Immature natural killer cell (primary cell): ENCODE data around the gene TGFB1I1. TPM values are rescaled to one million over a fixed set of nuclear protein-coding genes. Genes with fewer than 3 reads are reported as not detected.
A peak's percentile ranks its signal among the peaks of the same experiment; 100 is the strongest.
"Not testable (repeated sequence)": the region's sequence is repeated elsewhere in the genome, so short reads cannot be mapped to it uniquely, and the experiment has no call there.

Source experiments
- DNase-seq, 3 donors: peaks; one replicate each; pipeline ENCODE4 v3.0.0; 2022; ENCODE audit warnings: mixed read lengths in 1 of 3
- H3K27ac Mint-ChIP-seq, 6 donors: one replicate each; pipeline ENCODE4 v1.8.0; 2020; ENCODE audit warnings: mixed read lengths in 6 of 6, mild to moderate bottlenecking in 5 of 6, inconsistent platforms in 4 of 6, moderate library complexity in 3 of 6
- H3K27me3 Mint-ChIP-seq, 3 donors: one replicate each; pipeline ENCODE4 v1.8.0; 2020 to 2021; ENCODE audit warnings: low read depth in 3 of 3, mild to moderate bottlenecking in 3 of 3, mixed read lengths in 3 of 3, moderate library complexity in 3 of 3, inconsistent platforms in 1 of 3
- H3K36me3 Mint-ChIP-seq, 3 donors: one replicate each; pipeline ENCODE4 v1.8.0; 2020; ENCODE audit warnings: mixed read lengths in 3 of 3, inconsistent platforms in 2 of 3, mild to moderate bottlenecking in 2 of 3
- H3K4me1 Mint-ChIP-seq, 2 donors: one replicate each; pipeline ENCODE4 v1.8.0; 2020; ENCODE audit warnings: inconsistent platforms in 2 of 2, mild to moderate bottlenecking in 2 of 2, mixed read lengths in 2 of 2, moderate library complexity in 1 of 2
- H3K4me3 Mint-ChIP-seq, 5 donors: one replicate each; pipeline ENCODE4 v1.8.0; 2020; ENCODE audit warnings: mild to moderate bottlenecking in 5 of 5, mixed read lengths in 5 of 5, inconsistent platforms in 3 of 5, moderate library complexity in 3 of 5
- H3K9me3 Mint-ChIP-seq, 6 donors: one replicate each; pipeline ENCODE4 v1.8.0; 2020; ENCODE audit warnings: mild to moderate bottlenecking in 6 of 6, mixed read lengths in 6 of 6, inconsistent platforms in 4 of 6, moderate library complexity in 3 of 6
- polyA plus RNA-seq, 3 donors: library from polyadenylated mRNA; unstranded; fragments of 300-500 nt; fragmentation: Illumina TruSeq; gene quantifications; one replicate each; pipeline ENCODE4 v1.2.3, GENCODE V29; 2021

TGFB1I1 gene
- polyA plus RNA-seq, 3 donors from 2014 or later: 0.32 to 0.53 TPM; not detected in 1

- Mint-ChIP-seq H3K36me3 (peaks cover 0 to 15% (median 0%) of the 10 kb centered on the region in 3 donors), H3K4me3 (peak overlapping the region; percentile 85 to 90 (median 88)), H3K9me3 (peaks cover 0 to 2% (median 0%) of the 10 kb centered on the region in 6 donors), H3K4me1 (peaks cover 10 to 12% of the 10 kb centered on the region in 2 donors), H3K27ac (no peak overlapping the region), H3K27me3 (peaks cover 4 to 8% (median 4%) of the 10 kb centered on the region in 3 donors)
- DNase-seq: no peak
Observed at GRCh38 chr16:31488468-31489297, 16.7 kb downstream of the TGFB1I1 start.

- Mint-ChIP-seq H3K27ac (peak overlapping the region in 1 of 6 donors; percentile 5), H3K36me3 (peaks cover 0 to 15% (median 0%) of the 10 kb centered on the region in 3 donors), H3K4me3 (peak overlapping the region in 3 of 5 donors; percentile 13 to 30 (median 15))
Observed at GRCh38 chr16:31489298-31489564, 17.3 kb downstream of the TGFB1I1 start.

DNA sequence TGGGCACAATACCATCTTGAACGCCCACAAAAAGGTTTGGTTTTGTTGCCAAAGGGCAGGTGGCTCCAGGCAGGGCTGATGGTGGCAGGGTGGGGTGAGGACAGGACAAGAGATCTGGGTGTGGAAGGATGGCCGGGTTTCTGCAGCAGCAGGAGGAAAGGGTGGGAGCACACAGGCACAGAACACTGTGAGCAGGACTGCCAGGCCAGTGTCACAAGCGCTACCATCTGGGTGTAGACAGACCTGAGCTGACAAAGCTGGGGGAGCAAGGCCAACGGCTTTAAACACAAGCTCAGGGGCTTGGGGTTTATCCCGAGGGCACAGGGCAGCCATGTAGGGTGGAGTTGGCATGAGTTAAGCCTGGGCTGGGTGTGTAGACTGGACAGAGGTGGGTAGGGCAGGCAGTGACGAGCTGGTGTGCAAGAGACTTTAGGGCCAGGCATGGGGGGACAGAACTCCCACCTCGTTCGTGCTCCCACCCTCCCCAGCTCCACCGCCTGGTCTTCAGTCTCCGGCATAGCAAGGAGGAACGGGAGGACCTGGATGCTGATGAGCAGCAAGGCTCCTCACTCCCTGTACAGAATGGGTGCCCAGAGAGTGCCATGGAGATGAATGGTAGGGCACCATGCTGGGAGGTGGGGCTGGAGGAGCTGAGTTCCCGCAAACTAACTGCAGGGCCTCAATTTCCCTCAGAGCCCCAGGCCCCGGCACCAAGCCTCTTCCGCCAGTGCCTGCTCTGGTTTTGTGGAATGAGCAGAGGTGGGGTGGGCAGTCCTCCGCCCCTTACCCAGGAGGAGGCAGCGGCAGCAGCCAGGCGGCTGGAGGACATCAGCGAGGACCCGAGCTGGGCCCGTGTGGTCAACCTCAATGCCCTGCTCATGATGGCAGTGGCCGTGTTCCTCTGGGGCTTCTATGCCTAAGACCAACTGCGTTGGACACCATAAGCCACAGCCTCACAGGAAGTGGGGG lies 17.9 kb downstream of the TGFB1I1 start:
- Mint-ChIP-seq H3K4me1 (peaks cover 10 to 12% of the 10 kb centered on the region in 2 donors), H3K27me3 (peaks cover 4 to 7% (median 4%) of the 10 kb centered on the region in 3 donors), H3K4me3 (peak overlapping the region; percentile 22 to 79 (median 56)), H3K9me3 (peaks cover 0 to 2% (median 0%) of the 10 kb centered on the region in 6 donors), H3K27ac (peak overlapping the region in 2 of 6 donors; percentile 5 to 8), H3K36me3 (peaks cover 0 to 15% (median 0%) of the 10 kb centered on the region in 3 donors)
- DNase-seq: no peak

More at GRCh38 chr16:31489298-31489564, 17.3 kb downstream of the TGFB1I1 start:
- peaks cover 4 to 7% (median 4%) of the 10 kb centered on the region in 3 donors for H3K27me3 Mint-ChIP-seq
- DNase-seq: no peak
- H3K9me3 Mint-ChIP-seq: peaks cover 0 to 2% (median 0%) of the 10 kb centered on the region in 6 donors
- peaks cover 10 to 12% of the 10 kb centered on the region in 2 donors for H3K4me1 Mint-ChIP-seq

DNA sequence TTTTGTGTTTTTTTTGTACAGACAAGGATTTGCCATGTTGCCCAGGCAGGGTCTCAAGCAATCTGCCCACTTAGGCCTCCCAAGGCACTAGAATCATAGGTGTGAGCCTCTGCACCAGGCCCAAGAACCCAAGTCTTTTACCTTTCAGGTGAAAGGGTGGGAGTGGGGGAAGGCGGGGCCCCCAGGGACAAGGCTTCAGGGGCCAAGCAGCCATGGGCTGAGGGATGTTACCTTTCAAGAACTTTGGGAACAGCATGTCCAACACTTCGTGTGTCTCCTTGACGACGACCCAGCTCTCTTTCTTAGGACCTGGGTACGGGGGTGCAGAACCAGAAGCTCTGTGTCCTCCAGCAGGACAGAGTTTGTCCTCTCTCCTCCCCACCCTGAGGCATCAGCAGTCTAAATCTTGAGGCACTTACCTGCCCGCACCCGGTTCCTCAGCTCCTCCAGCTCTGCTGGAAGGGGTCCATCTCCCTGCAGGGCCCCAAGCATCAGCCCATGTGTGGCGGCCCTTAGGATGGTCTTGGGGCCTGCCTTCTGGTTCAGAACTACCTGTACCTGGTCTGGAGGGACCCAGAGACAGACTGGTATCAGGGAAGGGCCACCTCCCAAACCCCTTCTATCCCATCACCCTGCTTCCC lies 19.9 kb downstream of the TGFB1I1 start:
- Mint-ChIP-seq H3K9me3 (peaks cover 0 to 2% (median 0%) of the 10 kb centered on the region in 6 donors), H3K27me3 (peaks cover 0 to 4% (median 2%) of the 10 kb centered on the region in 3 donors), H3K4me1 (peaks cover 10 to 12% of the 10 kb centered on the region in 2 donors), H3K36me3 (peaks cover 0 to 20% (median 0%) of the 10 kb centered on the region in 3 donors), H3K4me3 (no peak overlapping the region), H3K27ac (peak overlapping the region in 1 of 6 donors; percentile 21)
- no peak for DNase-seq

GRCh38 chr16:31493506-31494125 lies 21.7 kb downstream of the TGFB1I1 start:
- H3K4me1 Mint-ChIP-seq: peaks cover 5% of the 10 kb centered on the region in 2 donors
- DNase-seq: no peak
- no peak overlapping the region for H3K27ac Mint-ChIP-seq
- peaks cover 0 to 2% (median 0%) of the 10 kb centered on the region in 3 donors for H3K27me3 Mint-ChIP-seq
- no peak overlapping the region for H3K4me3 Mint-ChIP-seq
- no peaks in the 10 kb centered on the region for H3K9me3 Mint-ChIP-seq
- peaks cover 0 to 29% (median 1%) of the 10 kb centered on the region in 3 donors for H3K36me3 Mint-ChIP-seq

DNA sequence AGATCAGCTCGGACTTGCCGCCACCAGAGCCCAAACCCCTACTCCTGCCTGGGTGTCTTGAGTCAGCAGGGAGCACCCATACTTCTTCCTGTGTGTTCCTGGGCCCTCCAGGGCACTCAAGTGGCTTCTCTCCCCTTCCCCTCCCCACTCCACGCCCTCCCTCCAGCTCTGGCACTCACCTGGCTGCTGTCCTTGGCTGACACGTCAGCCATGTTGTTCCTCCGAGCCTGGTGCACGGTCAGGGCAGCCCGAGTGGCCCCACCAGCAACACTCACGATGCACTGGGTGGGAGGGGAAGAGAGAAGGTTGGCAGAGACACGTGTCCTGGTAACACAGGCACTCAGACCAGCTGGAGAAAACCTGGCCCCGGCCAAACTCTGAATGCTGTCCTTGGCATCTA lies 24.7 kb downstream of the TGFB1I1 start:
- Mint-ChIP-seq H3K4me1 (no peaks in the 10 kb centered on the region), H3K27me3 (no peaks in the 10 kb centered on the region), H3K4me3 (no peak overlapping the region), H3K27ac (no peak overlapping the region), H3K36me3 (peaks cover 0 to 27% (median 3%) of the 10 kb centered on the region in 3 donors), H3K9me3 (no peaks in the 10 kb centered on the region)
- no peak for DNase-seq

DNA sequence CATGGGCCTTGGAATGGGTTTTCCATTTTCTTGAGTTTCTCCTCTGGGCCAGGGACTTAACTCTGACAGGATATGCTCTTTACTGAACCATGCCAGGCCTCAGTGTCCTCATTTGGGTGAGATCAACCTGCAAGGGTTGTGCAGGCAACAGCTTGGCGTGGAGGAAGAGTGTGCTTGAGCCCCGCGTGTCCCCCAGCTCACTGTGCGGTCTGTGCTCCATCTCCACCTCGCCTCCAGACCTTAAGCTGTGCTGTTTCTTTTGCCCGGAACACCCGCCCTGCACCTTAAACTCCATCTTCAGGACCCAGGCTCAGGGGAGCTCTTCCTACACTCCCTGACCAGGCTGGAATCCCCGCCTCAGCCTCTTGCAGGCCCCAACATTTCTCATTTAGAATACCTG lies 26.5 kb downstream of the TGFB1I1 start:
- H3K27ac Mint-ChIP-seq: no peak overlapping the region
- H3K4me3 Mint-ChIP-seq: no peak overlapping the region
- peaks cover 0 to 17% (median 3%) of the 10 kb centered on the region in 3 donors for H3K36me3 Mint-ChIP-seq

DNA sequence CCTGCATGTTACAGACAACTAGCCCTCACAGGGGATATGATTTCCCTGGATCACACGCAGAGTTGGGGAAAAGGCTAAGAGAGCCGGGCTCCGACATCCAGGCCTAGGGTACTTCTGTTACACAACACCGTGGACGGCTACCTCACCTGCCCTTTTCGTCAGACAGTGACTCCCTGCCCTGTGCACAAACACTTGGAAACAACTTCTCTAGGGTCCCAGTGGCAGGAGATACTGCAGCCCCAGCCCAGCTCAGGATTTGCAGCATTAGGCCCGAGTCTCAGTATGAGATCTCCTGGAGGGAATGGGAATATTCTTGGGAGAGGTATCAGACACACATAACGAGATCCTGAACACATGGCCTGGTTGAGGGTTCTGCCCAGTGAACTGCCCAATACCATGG lies 28.0 kb downstream of the TGFB1I1 start:
- peaks cover 0 to 17% (median 3%) of the 10 kb centered on the region in 3 donors for H3K36me3 Mint-ChIP-seq
- H3K27ac Mint-ChIP-seq: no peak overlapping the region
- no peaks in the 10 kb centered on the region for H3K9me3 Mint-ChIP-seq
- no peak for DNase-seq
- H3K27me3 Mint-ChIP-seq: no peaks in the 10 kb centered on the region
- no peak overlapping the region for H3K4me3 Mint-ChIP-seq
- H3K4me1 Mint-ChIP-seq: peaks cover 0 to 2% of the 10 kb centered on the region in 2 donors

More for the DNA sequence above, 26.5 kb downstream of the TGFB1I1 start:
- H3K4me1 Mint-ChIP-seq: no peaks in the 10 kb centered on the region
- H3K27me3 Mint-ChIP-seq: no peaks in the 10 kb centered on the region
- H3K9me3 Mint-ChIP-seq: no peaks in the 10 kb centered on the region
- no peak for DNase-seq

GRCh38 chr16:31501226-31501965 lies 29.4 kb downstream of the TGFB1I1 start:
- Mint-ChIP-seq H3K27me3 (no peaks in the 10 kb centered on the region), H3K27ac (no peak overlapping the region), H3K4me3 (no peak overlapping the region), H3K4me1 (peaks cover 3 to 8% of the 10 kb centered on the region in 2 donors), H3K9me3 (no peaks in the 10 kb centered on the region), H3K36me3 (peaks cover 3 to 15% (median 5%) of the 10 kb centered on the region in 3 donors)
- DNase-seq: no peak

DNA sequence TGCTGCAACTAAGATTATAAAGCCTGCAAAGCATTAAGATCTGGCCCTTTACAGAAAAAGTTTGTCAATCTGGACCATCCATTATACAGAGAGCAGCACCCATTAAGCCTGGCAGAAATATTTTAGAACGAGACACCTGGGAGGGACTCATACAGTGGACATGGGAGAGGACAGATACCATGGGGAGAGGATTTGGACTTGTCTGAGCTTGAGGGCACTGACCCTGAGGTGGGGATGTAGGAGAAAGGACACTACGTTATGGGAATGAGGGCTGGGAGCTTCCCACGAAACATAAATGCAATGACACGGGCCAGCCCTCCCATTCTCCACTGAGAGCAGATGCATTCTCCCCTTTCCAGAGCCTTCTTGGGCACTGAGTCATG lies 30.0 kb downstream of the TGFB1I1 start:
- peaks cover 4 to 11% of the 10 kb centered on the region in 2 donors for H3K4me1 Mint-ChIP-seq
- DNase-seq: no peak
- H3K36me3 Mint-ChIP-seq: peaks cover 3 to 15% (median 5%) of the 10 kb centered on the region in 3 donors
- H3K9me3 Mint-ChIP-seq: no peaks in the 10 kb centered on the region
- H3K27me3 Mint-ChIP-seq: no peaks in the 10 kb centered on the region
- no peak overlapping the region for H3K27ac Mint-ChIP-seq
- H3K4me3 Mint-ChIP-seq: no peak overlapping the region

GRCh38 chr16:31502981-31503380 lies 31.0 kb downstream of the TGFB1I1 start:
- peaks cover 3 to 7% (median 5%) of the 10 kb centered on the region in 3 donors for H3K36me3 Mint-ChIP-seq
- peak overlapping the region in 1 of 6 donors; percentile 12 for H3K27ac Mint-ChIP-seq
- no peaks in the 10 kb centered on the region for H3K9me3 Mint-ChIP-seq
- H3K4me3 Mint-ChIP-seq: no peak overlapping the region
- H3K4me1 Mint-ChIP-seq: peaks cover 13 to 20% of the 10 kb centered on the region in 2 donors
- peaks cover 0 to 1% (median 0%) of the 10 kb centered on the region in 3 donors for H3K27me3 Mint-ChIP-seq
- DNase-seq: no peak

DNA sequence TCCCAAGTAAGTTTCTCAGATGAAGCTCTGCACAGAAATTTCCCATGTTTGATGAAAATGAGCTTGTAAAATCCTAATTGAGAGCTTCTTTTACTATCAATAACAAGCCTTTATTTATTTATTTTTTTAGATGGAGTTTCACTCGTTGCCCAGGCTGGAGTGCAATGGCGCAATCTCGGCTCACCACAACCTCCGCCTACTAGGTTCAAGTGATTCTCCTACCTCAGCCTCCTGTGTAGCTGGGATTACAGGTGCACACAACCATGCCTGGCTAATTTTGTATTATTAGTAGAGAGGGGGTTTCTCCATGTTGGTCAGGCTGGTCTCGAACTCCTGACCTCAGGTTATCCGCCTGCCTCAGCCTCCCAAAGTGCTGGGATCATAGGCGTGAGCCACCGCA lies 31.6 kb downstream of the TGFB1I1 start:
- peaks cover 16 to 22% of the 10 kb centered on the region in 2 donors for H3K4me1 Mint-ChIP-seq
- DNase-seq, H3K9me3 Mint-ChIP-seq, H3K4me3 Mint-ChIP-seq, H3K36me3 Mint-ChIP-seq, H3K27me3 Mint-ChIP-seq, H3K27ac Mint-ChIP-seq: not testable (repeated sequence)
